ENCODE data around the gene SDK1. TPM values are rescaled to one million over a fixed set of nuclear protein-coding genes. Genes with fewer than 3 reads are reported as not detected.

The SDK1 gene
- total RNA-seq, 4 donors from 2014 or later, result 7.5 to 35.0 (median 10.2) TPM

DNA sequence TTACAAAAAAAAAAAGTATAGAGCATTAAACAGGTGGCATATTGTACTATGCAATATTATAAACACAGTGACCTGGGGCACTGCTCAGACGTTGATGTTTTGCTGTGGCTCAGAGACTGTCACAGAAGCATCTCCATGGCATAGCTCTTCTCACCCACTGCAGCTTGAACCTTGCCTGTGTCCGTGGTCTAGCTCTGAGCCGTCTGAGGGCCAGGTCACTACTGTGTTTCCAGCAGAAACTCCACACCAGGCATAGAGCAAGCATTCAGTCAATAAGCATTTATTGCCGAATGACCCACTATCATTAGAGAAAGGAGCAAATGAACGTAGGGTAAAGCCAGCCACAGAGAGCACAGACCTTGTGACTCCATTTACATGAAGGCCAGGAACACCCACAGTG is 937.8 kb downstream of the SDK1 start:
- TF ChIP-seq, protein P1, sequence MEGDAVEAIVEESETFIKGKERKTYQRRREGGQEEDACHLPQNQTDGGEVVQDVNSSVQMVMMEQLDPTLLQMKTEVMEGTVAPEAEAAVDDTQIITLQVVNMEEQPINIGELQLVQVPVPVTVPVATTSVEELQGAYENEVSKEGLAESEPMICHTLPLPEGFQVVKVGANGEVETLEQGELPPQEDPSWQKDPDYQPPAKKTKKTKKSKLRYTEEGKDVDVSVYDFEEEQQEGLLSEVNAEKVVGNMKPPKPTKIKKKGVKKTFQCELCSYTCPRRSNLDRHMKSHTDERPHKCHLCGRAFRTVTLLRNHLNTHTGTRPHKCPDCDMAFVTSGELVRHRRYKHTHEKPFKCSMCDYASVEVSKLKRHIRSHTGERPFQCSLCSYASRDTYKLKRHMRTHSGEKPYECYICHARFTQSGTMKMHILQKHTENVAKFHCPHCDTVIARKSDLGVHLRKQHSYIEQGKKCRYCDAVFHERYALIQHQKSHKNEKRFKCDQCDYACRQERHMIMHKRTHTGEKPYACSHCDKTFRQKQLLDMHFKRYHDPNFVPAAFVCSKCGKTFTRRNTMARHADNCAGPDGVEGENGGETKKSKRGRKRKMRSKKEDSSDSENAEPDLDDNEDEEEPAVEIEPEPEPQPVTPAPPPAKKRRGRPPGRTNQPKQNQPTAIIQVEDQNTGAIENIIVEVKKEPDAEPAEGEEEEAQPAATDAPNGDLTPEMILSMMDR (IDR thresholded peaks at IDR 0.05; ENCODE audit: low read depth), result no peak

DNA sequence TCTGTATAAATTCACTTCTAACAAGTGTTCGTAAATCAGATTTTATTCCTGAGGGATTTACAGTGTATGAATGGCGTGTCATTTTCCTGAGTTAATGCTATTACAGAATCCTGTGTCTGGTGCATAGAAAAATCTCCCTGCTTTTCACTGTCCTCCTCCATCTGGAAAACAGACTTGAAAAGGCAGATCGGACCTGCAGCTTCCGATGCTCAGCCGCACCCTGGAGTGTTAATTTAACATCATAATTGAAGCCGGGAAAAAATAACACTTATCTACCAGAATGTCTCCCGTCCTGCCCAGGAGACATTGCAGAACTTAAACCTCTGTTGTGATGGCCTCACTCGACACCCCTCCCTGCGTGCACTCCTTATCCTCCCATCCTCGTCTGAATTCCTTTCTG is 939.0 kb downstream of the SDK1 start:
- TF ChIP-seq, protein P1 (IDR thresholded peaks at IDR 0.05; ENCODE audit: low read depth), result no peak

DNA sequence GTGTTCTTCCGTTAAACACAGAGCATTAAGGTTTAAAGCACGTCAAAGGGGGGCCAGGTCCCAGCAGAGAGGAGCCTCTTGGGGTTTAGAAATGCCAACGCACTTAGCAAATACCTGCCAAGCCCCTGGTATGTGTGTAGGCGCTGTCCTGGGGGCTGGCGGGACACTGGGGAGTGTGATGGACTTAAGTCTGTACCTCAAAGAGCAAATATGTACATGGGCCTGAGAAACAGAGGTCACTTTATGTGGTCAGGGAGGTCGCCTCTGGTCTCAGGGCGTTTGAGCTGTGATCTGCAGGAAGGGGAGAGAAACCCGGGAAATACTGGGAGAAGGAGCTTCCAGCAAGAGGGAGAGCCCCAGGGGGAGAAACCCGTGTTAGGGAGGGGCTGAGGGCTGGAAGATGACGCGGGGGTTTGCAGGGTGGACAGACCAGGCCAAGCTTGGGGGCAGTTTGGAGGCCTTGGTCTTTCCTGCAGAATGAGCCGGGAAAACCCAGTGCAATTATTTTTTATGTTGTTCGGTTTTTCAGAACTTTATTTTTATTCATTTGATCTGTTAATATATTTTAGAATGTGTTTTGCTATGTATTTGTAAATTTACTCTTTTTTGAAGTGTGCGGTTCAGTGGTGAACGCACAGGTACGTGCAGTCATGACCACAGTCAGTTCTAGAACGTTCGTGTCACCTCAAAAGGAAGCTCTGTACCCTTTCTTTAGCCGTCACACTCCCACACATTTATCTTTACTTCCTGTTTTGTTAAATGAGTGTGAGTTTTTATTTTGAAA is 939.7 kb downstream of the SDK1 start:
- TF ChIP-seq, protein P1 (IDR thresholded peaks at IDR 0.05; ENCODE audit: low read depth), result no peak

DNA sequence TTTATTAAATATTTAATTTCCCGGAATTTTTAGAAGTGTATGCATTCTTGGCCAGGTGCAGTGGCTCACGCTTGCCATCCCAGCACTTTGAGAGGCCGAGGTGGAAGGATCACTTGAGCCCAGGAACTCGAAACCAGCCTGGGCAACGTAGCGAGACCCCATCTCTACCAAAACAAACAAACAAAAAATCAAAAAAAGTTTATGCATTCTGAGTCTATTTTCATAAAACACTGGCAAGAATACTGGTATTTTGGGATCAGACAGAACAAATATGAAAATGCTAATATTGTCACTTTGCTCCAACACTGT is 940.2 kb downstream of the SDK1 start:
- TF ChIP-seq, protein P1 (IDR thresholded peaks at IDR 0.05; ENCODE audit: low read depth), result no peak

DNA sequence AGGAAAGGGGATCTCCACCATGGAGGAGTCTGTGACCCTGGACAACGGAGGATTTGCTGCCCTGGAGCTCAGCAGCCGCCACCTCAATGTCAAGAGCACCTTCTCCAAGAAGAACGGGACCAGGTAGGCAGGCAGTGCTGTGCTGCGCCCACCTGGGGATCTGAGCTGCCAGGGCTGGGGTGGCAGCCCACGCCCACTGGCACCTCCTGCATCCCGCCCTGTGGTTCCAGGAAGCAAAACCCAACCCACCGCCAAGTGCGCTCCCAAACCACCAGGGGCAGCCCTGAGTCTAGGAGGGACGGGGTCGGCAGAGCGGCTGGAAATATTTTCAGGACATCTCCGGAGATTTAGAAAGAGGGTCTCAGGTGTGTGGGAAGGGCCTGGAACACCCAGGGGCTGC is 940.7 kb downstream of the SDK1 start:
- TF ChIP-seq, protein P1 (IDR thresholded peaks at IDR 0.05; ENCODE audit: low read depth), result no peak

DNA sequence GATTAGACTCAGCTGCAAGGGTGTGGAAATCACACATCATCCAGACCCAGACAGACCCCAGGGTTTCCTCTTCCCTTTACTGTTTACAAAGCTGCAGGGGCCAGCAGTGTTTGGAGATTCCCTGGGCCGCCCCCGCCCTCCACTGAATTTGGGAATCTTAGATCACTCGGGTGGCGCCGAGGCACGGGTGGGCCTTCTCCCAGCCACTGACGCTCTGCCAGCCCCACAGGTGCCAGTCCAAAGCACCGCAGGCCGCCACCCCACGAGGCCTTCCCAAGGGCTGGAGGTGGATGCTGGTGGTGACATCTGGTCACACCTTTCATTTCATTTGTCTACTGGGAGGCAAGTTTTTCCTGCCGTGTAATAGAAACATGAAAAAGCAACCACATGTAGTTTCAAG is 941.7 kb downstream of the SDK1 start:
- TF ChIP-seq, protein P1 (IDR thresholded peaks at IDR 0.05; ENCODE audit: low read depth), result no peak

DNA sequence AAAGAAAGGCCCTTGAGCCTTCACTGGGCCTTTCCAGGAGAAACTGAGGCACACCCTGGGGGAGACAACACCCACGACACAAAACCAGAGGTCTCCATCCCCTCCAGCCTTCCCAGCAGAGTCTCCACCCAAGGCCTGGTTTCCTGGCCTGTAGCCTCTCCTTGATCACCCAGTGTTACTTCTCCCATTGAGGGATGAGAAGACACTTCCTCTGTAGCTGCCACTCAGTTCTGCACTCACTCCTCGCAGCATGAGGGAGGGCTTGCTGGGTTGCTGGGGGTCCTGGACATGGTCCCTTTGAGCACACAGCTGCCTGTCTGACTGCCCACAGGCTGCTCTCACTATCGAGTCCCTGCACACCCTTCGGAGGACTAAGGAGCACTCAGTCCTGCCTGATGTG is 943.0 kb downstream of the SDK1 start:
- TF ChIP-seq, protein P1 (IDR thresholded peaks at IDR 0.05; ENCODE audit: low read depth), result no peak
